Astrocyte (in vitro differentiated cells and primary cell): ENCODE measurements around the gene RAB3IL1. TPM values are rescaled to one million over a fixed set of nuclear protein-coding genes. Genes with fewer than 3 reads are reported as not detected.

Experiments
- DNase-seq: peaks from one replicate; pipeline ENCODE4 v3.0.0-alpha.2; 2010; ENCODE audit warnings: low read depth
- FAIRE-seq: peaks from 2 replicates; lab custom pipeline; 2011; peaks lifted over from hg19 to GRCh38; lab: Jason Lieb, UNC
- H2AFZ ChIP-seq: 2 replicates; pipeline ENCODE4 v1.6.0; 2012; ENCODE audit warnings: low read depth, low read length, inconsistent platforms
- H3K27ac ChIP-seq: 2 replicates; pipeline ENCODE4 v1.5.1; 2011; ENCODE audit warnings: low read depth, low read length, inconsistent platforms
- H3K27me3 ChIP-seq: 2 replicates; pipeline ENCODE4 v1.6.0; 2011; ENCODE audit warnings: low read length, inconsistent platforms; ENCODE audit not compliant: insufficient read depth
- H3K36me3 ChIP-seq: 2 replicates; pipeline ENCODE4 v1.5.1; 2011; ENCODE audit warnings: low read length, inconsistent platforms; ENCODE audit not compliant: insufficient read depth
- H3K4me1 ChIP-seq: 2 replicates; pipeline ENCODE4 v1.5.1; 2011; ENCODE audit warnings: low read length, inconsistent platforms; ENCODE audit not compliant: insufficient read depth
- H3K4me2 ChIP-seq: 2 replicates; pipeline ENCODE4 v1.6.0; 2012; ENCODE audit warnings: low read length, inconsistent platforms
- H3K4me3 ChIP-seq: 2 replicates; pipeline ENCODE4 v1.5.1; 2011; ENCODE audit warnings: low read depth, mild to moderate bottlenecking, low read length, inconsistent platforms; ENCODE audit not compliant: insufficient read depth
- H3K79me2 ChIP-seq: 2 replicates; pipeline ENCODE4 v1.6.0; 2012; ENCODE audit warnings: mild to moderate bottlenecking, low read length, inconsistent platforms; ENCODE audit not compliant: insufficient read depth
- H3K9ac ChIP-seq: 2 replicates; pipeline ENCODE4 v1.6.0; 2012; ENCODE audit warnings: mild to moderate bottlenecking, low read length, inconsistent platforms
- H3K9me3 ChIP-seq: 2 replicates; pipeline ENCODE4 v1.5.1; 2012; ENCODE audit warnings: low read depth, mild to moderate bottlenecking, low read length, inconsistent platforms; ENCODE audit not compliant: insufficient read depth
- H4K20me1 ChIP-seq: 2 replicates; pipeline ENCODE4 v1.6.0; 2012; ENCODE audit warnings: low read length, inconsistent platforms; ENCODE audit not compliant: insufficient read depth
- H3K27ac Mint-ChIP-seq: one replicate; pipeline ENCODE4 v1.8.0; 2021; ENCODE audit warnings: mild to moderate bottlenecking, mixed read lengths; ENCODE audit not compliant: unreplicated experiment
- H3K27me3 Mint-ChIP-seq: one replicate; pipeline ENCODE4 v1.8.0; 2021; ENCODE audit warnings: low read depth, mixed read lengths; ENCODE audit not compliant: unreplicated experiment
- H3K36me3 Mint-ChIP-seq: one replicate; pipeline ENCODE4 v1.8.0; 2021; ENCODE audit warnings: low read depth, mixed read lengths; ENCODE audit not compliant: unreplicated experiment
- H3K4me1 Mint-ChIP-seq: one replicate; pipeline ENCODE4 v1.8.0; 2021; ENCODE audit warnings: low read depth, mixed read lengths; ENCODE audit not compliant: unreplicated experiment
- H3K4me3 Mint-ChIP-seq: one replicate; pipeline ENCODE4 v1.8.0; 2021; ENCODE audit warnings: mild to moderate bottlenecking, moderate library complexity, mixed read lengths; ENCODE audit not compliant: unreplicated experiment
- H3K9me3 Mint-ChIP-seq: one replicate; pipeline ENCODE4 v1.8.0; 2021; ENCODE audit warnings: mild to moderate bottlenecking, mixed read lengths; ENCODE audit not compliant: unreplicated experiment
- CTCF ChIP-seq: IDR thresholded peaks from 2 replicates; pipeline ENCODE4 v1.5.1; 2011; ENCODE audit warnings: low read depth, mild to moderate bottlenecking, inconsistent platforms, low read length, moderate library complexity; ENCODE audit not compliant: insufficient read depth
- EZH2 ChIP-seq: IDR thresholded peaks from 2 replicates; pipeline ENCODE4 v1.6.1; 2012; ENCODE audit warnings: mild to moderate bottlenecking, low read length, inconsistent platforms; ENCODE audit not compliant: insufficient read depth
- total RNA-seq: library from RNA; stranded (reverse); gene quantifications from 2 replicates; pipeline ENCODE4 v1.2.1, GENCODE V29; 2021

Gene RAB3IL1
- total RNA-seq, 1 donor from 2014 or later, result 0.91 TPM

- Histone ChIP-seq H3K4me1 (peaks cover 10% of the 10 kb centered on the region), H3K4me2 (no peak overlapping the region), H3K9ac (no peak overlapping the region), H3K36me3 (peaks cover 22% of the 10 kb centered on the region), H2AFZ (no peak overlapping the region), H3K27me3 (no peaks in the 10 kb centered on the region), H3K9me3 (no peaks in the 10 kb centered on the region), H3K27ac (no peak overlapping the region), H3K4me3 (no peak overlapping the region), H4K20me1 (peaks cover 59% of the 10 kb centered on the region), H3K79me2 (peaks cover 28% of the 10 kb centered on the region)
- DNase-seq (no peak), FAIRE-seq (no peak)
- TF ChIP-seq EZH2, result no peak
- Mint-ChIP-seq H3K27ac (no peak overlapping the region), H3K9me3 (peaks cover 2% of the 10 kb centered on the region), H3K4me1 (peaks cover 18% of the 10 kb centered on the region), H3K4me3 (peak overlapping the region; percentile 71), H3K36me3 (peaks cover 37% of the 10 kb centered on the region), H3K27me3 (peaks cover 3% of the 10 kb centered on the region)
Measured at GRCh38 chr11:61962213-61963015, 45.0 kb upstream of the RAB3IL1 start.

- Mint-ChIP-seq H3K4me1 (peaks cover 18% of the 10 kb centered on the region), H3K27ac (peak overlapping the region; percentile 83), H3K4me3 (no peak overlapping the region), H3K36me3 (peaks cover 37% of the 10 kb centered on the region), H3K9me3 (peaks cover 4% of the 10 kb centered on the region), H3K27me3 (peaks cover 6% of the 10 kb centered on the region)
- H3K9me3 ChIP-seq, result no peaks in the 10 kb centered on the region
- H3K9ac ChIP-seq, result no peak overlapping the region
- no peak for TF ChIP-seq EZH2
- no peak for TF ChIP-seq CTCF
- DNase-seq (no peak), FAIRE-seq (no peak)
- peaks cover 21% of the 10 kb centered on the region for H3K79me2 ChIP-seq
- H3K27me3 ChIP-seq, result no peaks in the 10 kb centered on the region
- peaks cover 22% of the 10 kb centered on the region for H3K36me3 ChIP-seq
- H3K4me2 ChIP-seq, result no peak overlapping the region
- no peak overlapping the region for H2AFZ ChIP-seq
- H3K27ac ChIP-seq, result no peak overlapping the region
- H3K4me1 ChIP-seq, result peaks cover 10% of the 10 kb centered on the region
- peaks cover 56% of the 10 kb centered on the region for H4K20me1 ChIP-seq
- H3K4me3 ChIP-seq, result no peak overlapping the region
Measured at GRCh38 chr11:61961570-61962212, 44.3 kb upstream of the RAB3IL1 start.

GRCh38 chr11:61960532-61960931 is 43.2 kb upstream of the RAB3IL1 start:
- H3K79me2 ChIP-seq, result peaks cover 9% of the 10 kb centered on the region
- H3K27ac ChIP-seq, result no peak overlapping the region
- H3K36me3 ChIP-seq, result peaks cover 20% of the 10 kb centered on the region
- H3K27ac Mint-ChIP-seq, result no peak overlapping the region
- H3K27me3 Mint-ChIP-seq, result peaks cover 17% of the 10 kb centered on the region
- H2AFZ ChIP-seq, result no peak overlapping the region
- no peak overlapping the region for H3K4me3 Mint-ChIP-seq
- peaks cover 4% of the 10 kb centered on the region for H3K9me3 Mint-ChIP-seq
- no peak for FAIRE-seq
- H3K4me2 ChIP-seq, result no peak overlapping the region
- H3K4me1 Mint-ChIP-seq, result peaks cover 18% of the 10 kb centered on the region
- H3K36me3 Mint-ChIP-seq, result peaks cover 34% of the 10 kb centered on the region
- TF ChIP-seq CTCF (no peak), EZH2 (no peak)
- DNase-seq, result no peak
- H3K9ac ChIP-seq, result no peak overlapping the region
- peaks cover 44% of the 10 kb centered on the region for H4K20me1 ChIP-seq
- H3K4me3 ChIP-seq, result no peak overlapping the region
- peaks cover 12% of the 10 kb centered on the region for H3K4me1 ChIP-seq
- no peaks in the 10 kb centered on the region for H3K9me3 ChIP-seq
- H3K27me3 ChIP-seq, result peaks cover 5% of the 10 kb centered on the region
